Endometrial microvascular endothelial cells (primary cell): ENCODE results near the gene EYA4. TPM values are rescaled to one million over a fixed set of nuclear protein-coding genes. Genes with fewer than 3 reads are reported as not detected.
"Not testable (repeated sequence)": the region's sequence is repeated elsewhere in the genome, so short reads cannot be mapped to it uniquely, and the experiment has no call there.

Source experiments
- in situ Hi-C: cut with HindIII; loops from 2 replicates; pipeline ENCODE4 v1.10.0; 2017; ENCODE audit warnings: low sequenced_read_pairs, low pct_unique_long_range_greater_than_20kb; ENCODE audit errors: inconsistent ontology term
- total RNA-seq: library from RNA; depleted of rRNA; stranded (reverse); fragments of >200 nt; gene quantifications from one replicate; pipeline ENCODE4 v1.2.3, GENCODE V29; 2015; ENCODE audit errors: inconsistent ontology term

EYA4 gene
- total RNA-seq, 1 donor from 2014 or later, result 0.09 TPM

DNA sequence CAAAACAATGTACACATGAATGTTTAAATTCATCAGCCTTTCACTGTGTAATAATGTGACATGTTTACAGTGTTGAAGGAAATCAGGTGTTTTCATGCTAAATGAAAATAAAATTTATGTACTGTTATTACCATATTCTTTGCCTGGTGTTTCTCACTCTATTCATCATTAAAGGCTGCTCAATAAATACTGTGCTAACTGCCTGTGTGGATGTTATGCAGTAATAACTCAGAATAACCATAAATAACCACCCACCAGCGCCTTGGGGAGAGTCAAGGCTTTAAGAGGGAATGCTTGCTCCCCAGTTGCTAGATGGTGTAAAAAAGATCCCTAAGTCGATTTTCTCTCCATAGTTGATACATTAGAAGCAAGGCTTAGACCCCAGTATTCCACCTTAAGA lies 299.9 kb downstream of the EYA4 start:
- in situ Hi-C loops, result no loop called here

DNA sequence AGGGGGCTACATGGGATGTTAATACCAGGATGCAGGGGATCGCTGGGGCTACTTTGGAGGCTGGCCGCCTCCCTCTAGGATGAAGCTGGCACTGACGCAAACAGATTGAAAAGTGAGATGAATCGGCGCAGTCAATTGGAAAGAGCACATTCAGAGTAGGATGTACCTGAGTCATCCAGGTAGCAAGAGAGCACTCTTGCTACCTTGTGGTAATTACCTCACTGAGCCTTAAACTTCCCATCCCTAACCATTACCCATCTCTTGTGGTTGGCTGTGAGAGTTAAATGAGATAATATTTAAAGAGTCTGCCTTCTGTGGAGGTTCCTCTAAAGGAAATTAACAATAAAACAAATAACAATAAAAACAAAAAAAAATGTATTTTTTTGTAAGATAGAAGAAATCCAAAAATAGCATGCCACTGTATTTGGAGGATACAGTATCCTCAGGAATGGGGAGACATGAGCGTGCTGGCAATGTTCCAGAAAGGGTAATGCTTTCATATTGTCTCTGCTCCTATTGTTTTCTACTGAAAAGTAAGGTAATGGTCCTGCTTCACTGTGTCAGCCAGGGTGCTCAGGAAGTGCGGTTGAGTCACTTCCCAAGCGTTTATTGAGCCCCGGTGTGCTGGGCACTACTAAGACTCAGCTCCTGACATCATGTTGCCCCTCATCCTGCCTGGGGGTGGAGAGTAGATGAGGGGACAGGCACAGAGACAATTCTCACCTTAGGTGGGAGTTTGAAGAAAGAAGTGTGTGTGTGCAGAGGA lies 301.1 kb downstream of the EYA4 start:
- in situ Hi-C loops, result no loop called here

DNA sequence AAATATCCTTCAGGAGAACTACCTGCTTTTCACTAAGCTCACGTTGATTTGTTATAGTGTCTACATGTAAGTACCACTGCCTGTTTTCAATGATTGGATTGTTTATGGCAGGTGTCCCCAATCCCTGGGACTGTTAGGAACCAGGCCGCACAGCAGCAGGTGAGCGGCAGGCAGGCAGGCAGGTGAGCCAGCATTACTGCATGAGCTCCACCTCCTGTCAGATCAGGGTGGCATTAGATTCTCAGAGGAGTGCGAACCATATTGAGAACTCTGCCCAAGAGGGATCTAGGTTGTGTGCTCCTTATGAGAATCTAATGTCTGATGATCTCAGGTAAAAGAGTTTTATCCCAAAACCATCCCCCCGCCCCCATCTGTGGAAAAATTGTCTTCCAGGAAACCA lies 303.3 kb downstream of the EYA4 start:
- in situ Hi-C loops, result no loop called here

DNA sequence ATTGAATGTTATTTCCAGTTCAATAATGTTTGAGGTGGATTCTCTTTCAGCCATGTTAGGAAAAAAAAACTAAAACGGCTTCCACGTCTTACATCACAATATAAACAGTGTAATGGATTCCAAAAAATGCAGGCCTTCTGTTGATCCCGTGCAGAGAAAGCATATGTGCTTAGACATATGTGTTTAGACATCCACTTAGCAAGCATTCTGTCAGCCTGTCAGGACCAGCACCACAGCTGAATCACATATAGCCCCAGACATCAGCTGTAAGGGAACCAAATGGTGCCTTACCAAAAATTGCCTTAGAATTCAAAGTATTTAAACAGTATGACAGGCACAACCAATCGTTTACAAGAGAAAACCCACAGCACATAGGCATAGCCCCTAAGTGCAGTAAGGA lies 304.9 kb downstream of the EYA4 start:
- in situ Hi-C loops, result no loop called here

DNA sequence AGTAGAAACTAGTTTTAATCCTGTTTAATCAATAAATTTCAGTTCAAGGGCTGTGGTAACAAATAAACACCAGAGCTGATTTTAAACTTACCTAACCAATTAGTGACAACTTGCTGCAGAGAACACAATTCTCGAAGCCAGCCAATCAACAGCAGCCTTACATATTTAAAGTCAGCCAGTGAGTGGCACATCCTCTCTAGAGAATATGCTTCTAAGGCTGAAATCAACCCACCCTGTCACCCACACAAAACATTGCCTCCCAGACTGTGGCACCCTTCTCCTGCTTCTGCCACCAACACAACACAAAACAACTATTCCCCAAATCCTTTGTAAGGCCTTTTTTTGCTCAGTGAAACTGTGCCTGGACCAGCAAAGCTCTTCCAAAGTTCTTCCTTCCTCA lies 306.0 kb downstream of the EYA4 start:
- in situ Hi-C loops, result no loop called here

DNA sequence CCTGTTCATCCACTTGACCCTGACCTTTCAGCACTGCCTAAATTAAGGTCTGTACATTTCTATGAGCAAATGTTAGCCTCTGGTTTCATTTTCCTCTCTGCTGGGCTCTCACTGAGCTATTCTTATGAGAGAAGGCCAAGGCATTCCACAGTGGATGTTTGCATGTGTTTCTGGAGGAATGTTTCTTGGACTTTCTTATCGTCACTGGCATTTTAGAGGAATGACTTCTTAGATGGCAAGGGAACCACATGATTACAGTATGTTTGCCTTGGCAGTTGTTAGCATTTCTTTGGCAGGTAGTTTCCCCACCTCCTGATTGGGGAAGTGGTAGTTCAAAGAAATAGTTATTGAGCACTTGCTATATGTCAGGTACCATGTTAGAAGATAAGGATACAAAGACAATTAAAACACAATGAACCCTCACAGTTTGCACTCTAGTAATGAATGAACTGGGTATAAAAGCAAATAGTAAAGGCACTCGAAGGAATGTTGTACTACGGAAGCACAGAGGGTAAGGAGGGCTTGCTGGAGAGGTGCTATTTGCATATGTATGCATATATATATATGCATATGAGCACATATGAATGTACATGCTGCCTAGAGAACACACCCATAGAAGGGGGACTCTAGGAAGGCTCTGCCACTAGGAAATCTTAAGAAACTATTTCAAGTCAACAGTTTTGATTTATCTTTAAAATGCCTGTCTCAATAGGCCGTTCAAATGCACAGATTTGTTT lies 307.4 kb downstream of the EYA4 start:
- in situ Hi-C loops, result no loop called here

DNA sequence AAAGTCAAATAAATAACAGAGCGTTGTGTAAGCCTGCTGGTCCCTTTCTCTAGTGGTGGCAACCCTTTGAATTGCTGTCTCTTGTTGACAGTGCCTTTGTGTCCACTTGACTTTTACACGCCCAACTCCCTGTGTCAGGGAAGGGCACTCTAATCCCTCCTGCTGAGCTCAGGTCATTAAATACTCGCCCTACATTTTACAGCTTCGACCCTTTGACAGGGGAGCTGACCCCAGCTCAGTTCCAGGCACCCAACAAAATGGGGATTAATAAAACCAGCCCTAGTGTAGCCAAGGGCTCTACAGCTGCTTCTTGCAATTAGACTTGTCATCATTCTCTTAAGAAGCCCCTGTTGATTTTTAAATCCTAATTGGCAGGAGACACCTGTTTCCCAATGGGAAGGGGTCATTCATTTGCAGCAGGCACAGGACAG lies 308.2 kb downstream of the EYA4 start:
- in situ Hi-C loops, result no loop called here

DNA sequence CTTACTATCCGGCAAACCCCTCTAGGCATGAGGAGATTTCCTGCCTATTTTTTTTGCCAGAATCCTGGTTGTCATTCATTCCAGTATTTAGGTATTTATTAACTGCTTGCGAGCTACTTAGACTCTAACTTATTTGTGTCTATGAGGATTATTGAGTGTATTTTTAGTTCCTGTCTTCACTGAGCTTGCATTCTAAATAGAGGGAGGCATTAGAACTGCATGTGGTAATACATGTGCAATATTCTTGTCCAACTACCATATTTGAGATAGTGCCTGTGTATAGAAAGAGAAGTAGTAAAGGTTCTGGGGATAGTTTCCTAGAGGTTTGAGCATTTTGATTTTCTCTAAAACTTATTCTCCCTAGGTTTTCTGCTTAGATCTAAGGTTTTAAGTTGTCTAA lies 308.9 kb downstream of the EYA4 start:
- in situ Hi-C loops, result no loop called here

DNA sequence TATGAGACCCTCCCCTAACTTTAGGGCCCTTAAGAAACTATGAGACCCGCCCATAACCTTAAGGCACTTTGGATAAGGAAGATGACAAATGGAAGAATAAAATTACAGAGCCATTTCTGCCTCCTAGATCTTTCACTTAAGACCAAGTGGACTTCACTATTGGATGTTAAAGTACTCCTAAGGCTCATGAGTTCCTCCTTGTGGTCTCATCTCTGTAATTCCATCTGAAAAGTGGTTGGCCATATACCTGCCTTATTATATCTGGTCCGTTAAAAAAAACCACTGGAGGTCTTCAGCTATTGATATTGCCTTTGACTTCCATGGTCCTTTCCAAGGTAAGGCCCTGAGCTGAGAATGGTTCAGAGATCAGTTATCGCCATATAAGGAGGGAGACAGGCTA lies 310.3 kb downstream of the EYA4 start:
- in situ Hi-C loops, result no loop called here

DNA sequence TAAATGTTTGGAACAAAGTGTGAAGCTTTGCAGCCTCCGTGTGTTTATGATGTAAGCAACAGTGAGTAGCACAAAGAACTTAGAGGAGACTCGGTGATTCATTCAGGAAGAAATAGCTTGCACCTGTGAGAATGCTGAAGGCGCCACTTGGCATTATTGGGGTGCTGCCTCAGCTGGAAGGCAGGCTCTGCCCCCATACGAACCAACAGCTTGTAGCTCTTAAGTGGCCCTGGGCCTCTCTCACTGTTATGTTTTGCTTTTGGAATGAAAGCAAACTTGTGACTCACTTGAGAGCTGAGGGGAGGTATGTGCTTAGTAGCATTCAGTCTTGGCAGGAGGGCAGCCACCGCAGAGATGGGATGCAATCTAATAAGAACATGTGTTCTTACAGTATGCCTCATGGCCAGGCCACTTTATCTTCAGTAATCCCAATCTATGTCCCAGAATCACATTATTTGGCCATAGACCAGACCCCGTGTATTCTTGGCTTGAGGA lies 310.7 kb downstream of the EYA4 start:
- in situ Hi-C loops, result no loop called here

DNA sequence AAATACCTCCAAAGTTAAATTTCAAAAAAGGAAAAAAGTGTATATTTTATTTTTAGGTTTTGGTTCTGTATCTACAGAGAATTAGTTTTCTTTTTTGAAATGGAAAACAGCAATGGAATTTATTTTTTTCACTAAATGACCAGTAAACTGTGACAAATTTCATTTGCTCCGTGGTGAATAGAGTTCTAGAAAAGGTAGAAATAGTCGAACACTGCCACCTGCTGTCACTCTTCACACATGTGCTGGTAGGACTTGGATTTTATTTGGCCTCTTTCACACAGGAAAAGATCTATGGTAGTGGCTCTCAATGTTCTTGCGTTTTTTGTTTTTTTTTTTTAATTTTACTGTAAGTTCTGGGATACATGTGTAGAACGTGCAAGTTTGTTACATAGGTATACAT lies 312.5 kb downstream of the EYA4 start:
- in situ Hi-C loops, result no loop called here

DNA sequence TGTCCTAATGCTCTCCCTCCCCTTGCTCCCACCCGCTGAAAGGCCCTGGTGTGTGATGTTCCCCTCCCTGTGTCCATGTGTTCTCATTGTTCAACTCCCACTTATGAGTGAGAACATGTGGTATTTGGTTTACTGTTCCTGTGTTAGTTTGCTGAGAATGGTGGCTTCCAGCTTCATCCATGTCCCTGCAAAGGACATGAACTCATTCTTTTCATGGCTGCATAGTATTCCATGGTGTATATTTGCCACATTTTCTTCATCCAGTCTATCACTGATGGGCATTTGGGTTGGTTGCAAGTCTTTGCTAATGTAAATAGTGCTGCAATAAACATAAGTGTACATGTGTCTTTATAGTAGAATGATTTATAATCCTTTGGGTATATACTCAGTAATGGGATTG lies 313.0 kb downstream of the EYA4 start:
- in situ Hi-C loops, result not testable (repeated sequence)

DNA sequence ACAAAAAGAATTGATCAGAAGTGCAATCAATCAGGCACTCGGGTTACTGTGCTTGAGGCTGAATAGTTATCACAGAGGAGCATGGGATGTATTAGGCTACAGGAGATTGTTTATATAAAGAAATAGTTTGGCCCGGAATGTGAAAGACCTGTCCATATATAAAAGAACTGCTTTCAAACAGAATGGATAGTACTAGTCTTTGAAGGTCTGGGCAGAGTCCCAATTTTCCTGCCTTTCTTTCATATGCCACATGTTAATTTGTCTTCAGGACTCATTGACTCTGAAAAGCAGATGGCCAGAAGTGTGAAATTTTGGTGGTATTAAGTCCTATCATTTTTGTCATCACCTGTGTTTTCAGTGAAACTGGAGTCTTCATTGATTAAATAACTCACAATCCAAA lies 314.5 kb downstream of the EYA4 start:
- in situ Hi-C loops, result no loop called here

DNA sequence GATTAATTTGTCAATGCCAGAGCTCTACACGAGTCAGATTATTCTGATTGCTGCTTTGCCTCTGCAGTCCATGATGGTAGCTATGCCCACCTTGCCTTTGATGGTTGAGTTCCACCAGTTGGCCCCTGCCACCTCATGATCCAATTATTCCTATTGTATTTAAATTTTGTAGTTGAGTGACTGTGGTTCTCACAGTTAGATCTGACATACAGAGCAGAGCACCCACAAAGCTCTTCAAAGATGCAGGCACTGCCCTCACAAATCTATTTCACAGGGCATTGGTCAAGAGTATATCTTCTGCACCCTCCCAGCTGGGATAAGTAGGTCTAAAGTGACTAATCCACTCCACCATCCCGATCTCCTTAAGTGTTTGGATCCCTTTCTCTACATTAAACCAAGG lies 318.8 kb downstream of the EYA4 start:
- in situ Hi-C loops, result no loop called here

DNA sequence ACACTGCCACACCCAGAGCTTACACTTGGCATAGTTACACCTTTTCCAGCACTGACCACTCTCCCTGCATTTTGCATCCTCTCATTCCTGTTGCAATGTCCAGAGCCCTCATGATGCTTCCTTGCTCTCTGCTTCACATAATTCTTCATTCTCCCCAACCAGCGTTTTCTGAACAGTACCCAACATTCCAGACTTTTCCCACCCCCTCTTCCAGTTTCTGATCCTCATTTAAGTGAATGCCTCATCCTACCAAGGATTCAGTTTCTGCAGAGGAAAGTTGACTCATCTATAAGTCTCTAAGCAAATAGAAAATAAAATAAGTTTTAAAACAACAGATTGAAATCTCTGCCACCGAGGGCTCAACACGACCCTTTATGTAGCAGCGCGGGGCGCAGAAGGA lies 326.5 kb downstream of the EYA4 start:
- in situ Hi-C loops, result no loop called here

DNA sequence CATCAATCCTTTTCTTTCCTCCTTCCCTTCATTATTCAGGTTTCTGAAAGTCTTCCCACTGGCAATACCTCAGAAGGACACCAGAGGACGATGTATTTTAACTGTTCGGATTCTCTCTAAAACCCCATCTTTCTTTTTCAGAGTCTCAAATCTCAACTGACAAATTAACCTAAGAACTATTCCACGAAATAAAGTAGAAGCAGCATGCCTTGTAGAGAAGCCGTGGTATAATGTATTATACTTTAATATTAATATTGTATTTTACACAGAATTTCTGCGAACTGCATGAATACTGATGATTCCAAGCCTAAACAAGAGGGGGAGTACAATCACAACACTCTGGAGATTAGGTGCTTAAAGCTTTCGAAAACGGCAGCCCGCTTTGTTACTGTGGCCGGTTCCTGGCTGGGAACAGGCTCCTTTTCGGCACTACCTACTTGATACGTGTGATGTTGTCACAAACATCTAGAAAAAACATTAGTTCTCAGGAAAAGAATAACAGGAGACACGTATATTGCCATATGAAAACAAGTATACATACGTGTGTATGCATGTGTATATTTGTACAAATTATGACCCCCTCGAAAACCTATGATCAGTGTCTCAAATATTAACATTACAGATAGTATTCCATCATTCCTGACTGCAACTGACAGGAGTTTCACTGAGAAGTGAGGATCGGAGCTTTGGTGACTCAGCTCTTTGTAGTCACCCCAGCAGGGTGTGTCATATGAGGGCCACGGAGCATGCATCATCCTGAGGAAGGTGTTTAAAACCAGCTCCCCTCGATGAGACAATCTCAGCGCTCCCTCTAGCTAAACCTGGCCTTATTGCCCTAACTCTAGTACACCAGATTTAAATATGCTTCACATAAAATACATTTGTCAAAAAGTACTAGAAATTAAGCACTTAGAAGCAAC lies 328.1 kb downstream of the EYA4 start:
- in situ Hi-C loops, result no loop called here

DNA sequence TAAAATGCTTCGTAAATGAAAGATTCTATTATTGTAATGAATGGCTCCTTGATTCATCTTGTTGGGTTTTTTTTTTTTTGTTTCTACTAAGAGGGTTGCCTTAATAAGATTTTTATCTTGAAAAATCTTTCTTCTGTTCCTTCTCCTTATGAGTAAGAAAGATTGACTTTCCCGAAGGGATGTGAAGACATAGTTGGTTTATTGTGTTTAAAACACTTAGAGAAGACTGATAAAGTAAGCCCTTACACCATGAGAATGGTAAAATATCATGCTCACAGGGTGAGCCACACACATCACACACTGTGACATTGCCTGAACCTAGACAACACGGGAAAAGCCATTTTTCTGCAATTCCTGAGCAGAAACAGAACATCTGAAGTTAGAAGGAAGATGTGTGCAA lies 330.5 kb downstream of the EYA4 start:
- in situ Hi-C loops, result no loop called here

DNA sequence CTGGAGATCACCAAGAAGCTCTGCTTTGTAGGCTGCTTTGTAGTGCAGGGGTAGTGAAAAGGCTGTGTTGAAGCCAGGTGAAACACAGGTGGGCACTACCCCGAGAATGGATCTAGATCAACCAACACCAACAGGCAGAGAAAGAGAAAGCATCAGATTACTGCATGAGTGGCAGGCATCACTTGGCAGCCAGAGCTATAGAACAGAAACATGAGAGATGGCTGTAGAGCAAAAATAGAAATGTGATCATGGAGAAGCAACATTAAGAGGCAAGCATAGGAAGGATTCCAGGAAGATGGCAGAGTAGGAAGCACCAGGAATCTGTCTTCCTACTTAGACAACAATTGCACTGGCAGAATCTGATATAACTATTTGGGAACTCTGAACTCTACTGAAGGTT lies 336.7 kb downstream of the EYA4 start:
- in situ Hi-C loops, result no loop called here
